Left lung (tissue), 10 donors: ENCODE results near the gene EPM2A. TPM values are rescaled to one million over a fixed set of nuclear protein-coding genes. Genes with fewer than 3 reads are reported as not detected.

ENCODE experiments used
- ATAC-seq: fragments of 200-7000 bp; cut with Tn5 transposase; one replicate; pipeline ENCODE4 v1.9.1; 2020; ENCODE audit warnings: moderate library complexity
- DNase-seq, 4 donors: peaks; one replicate each; pipeline ENCODE4 v3.0.0-alpha.2; 2013 to 2020
- H3K27ac ChIP-seq, 2 donors: fragments of 200-600 bp; sonication (generic) in 1 of 2; one replicate each; pipeline versions ENCODE4 v1.5.0 to v1.8.0; 2020 to 2021
- H3K27me3 ChIP-seq, 2 donors: fragments of 200-600 bp; sonication (generic) in 1 of 2; one replicate each; pipeline versions ENCODE4 v1.5.0 to v1.8.0; 2020 to 2021
- H3K36me3 ChIP-seq, 2 donors: fragments of 200-600 bp; sonication (generic) in 1 of 2; one replicate each; pipeline versions ENCODE4 v1.5.0 to v1.8.0; 2020 to 2021
- H3K4me1 ChIP-seq, 2 donors: fragments of 200-600 bp; one replicate each; pipeline ENCODE4 v1.8.0; 2021
- H3K4me3 ChIP-seq, 2 donors: fragments of 200-600 bp; sonication (generic) in 1 of 2; one replicate each; pipeline versions ENCODE4 v1.5.0 to v1.8.0; 2020 to 2021; ENCODE audit warnings: mild to moderate bottlenecking in 1 of 2
- H3K9me3 ChIP-seq, 2 donors: fragments of 200-600 bp; sonication (generic) in 1 of 2; one replicate each; pipeline versions ENCODE4 v1.5.0 to v1.8.0; 2020 to 2021
- intact Hi-C, 2 donors: fragments of 100-400 bp; cut with DNase I; formaldehyde crosslinking; loops; one replicate each; pipeline versions ENCODE4 v1.11.2 to v1.14.2; 2022
- polyA plus RNA-seq, 6 donors: library from polyadenylated mRNA; unstranded; fragments of 120-200 nt; gene quantifications; one replicate each; pipeline ENCODE4 v1.2.1, GENCODE V29; 2013; ENCODE audit not compliant: insufficient read length in 6 of 6
- total RNA-seq, 2 donors: library from RNA; stranded (reverse); fragmentation: NEBNext Ultra II Directional; extraction: Animal tissue kit (Norgen Biotek cat#: 25700); gene quantifications; one replicate each; pipeline ENCODE4 v1.2.1, GENCODE V29; 2021
- TF ChIP-seq, protein P1 (sequence below), 2 donors: fragments of 200-600 bp; sonication (generic) in 1 of 2; IDR thresholded peaks; one replicate each; pipeline versions ENCODE4 v1.5.0 to v1.8.0; 2021; ENCODE audit warnings: antibody characterized with exemption in 2 of 2
- donor health status: DM: no; HTN: yes; CAD: no.
- donor health status: DM: no; HTN: no; CAD: no.

EPM2A gene
- total and polyA plus RNA-seq, 8 donors: 4.9 to 11.0 (median 6.7) TPM

DNA sequence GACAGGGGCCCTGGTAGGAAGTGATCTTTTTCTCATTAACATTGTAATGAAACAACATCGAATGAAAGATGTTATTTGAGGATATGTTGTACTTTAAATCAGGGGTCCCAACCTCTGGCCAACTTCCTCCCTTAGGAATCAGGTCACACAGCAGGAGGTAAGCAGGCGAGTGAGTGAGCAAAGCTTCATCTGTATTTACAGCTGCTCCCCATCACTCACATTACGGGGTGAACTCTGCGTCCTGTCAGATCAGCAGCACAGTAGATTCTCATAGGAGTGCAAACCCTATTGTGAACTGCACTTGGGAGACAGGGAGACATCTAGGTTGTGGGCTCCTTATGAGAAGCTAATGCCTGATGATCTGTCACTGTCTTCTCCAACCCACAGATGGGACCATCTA, 19.9 kb downstream of the EPM2A start:
- H3K4me1 ChIP-seq: no peaks in the 10 kb centered on the region
- intact Hi-C loops: no loop called here
- TF ChIP-seq, protein P1, sequence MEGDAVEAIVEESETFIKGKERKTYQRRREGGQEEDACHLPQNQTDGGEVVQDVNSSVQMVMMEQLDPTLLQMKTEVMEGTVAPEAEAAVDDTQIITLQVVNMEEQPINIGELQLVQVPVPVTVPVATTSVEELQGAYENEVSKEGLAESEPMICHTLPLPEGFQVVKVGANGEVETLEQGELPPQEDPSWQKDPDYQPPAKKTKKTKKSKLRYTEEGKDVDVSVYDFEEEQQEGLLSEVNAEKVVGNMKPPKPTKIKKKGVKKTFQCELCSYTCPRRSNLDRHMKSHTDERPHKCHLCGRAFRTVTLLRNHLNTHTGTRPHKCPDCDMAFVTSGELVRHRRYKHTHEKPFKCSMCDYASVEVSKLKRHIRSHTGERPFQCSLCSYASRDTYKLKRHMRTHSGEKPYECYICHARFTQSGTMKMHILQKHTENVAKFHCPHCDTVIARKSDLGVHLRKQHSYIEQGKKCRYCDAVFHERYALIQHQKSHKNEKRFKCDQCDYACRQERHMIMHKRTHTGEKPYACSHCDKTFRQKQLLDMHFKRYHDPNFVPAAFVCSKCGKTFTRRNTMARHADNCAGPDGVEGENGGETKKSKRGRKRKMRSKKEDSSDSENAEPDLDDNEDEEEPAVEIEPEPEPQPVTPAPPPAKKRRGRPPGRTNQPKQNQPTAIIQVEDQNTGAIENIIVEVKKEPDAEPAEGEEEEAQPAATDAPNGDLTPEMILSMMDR (IDR thresholded peaks at IDR 0.05): no peak
- H3K27ac ChIP-seq: no peak overlapping the region
- H3K27me3 ChIP-seq: no peaks in the 10 kb centered on the region
- no peak for ATAC-seq
- peaks cover 0 to 15% of the 10 kb centered on the region in 2 donors for H3K9me3 ChIP-seq
- no peaks in the 10 kb centered on the region for H3K36me3 ChIP-seq
- DNase-seq: no peak
- H3K4me3 ChIP-seq: no peak overlapping the region

DNA sequence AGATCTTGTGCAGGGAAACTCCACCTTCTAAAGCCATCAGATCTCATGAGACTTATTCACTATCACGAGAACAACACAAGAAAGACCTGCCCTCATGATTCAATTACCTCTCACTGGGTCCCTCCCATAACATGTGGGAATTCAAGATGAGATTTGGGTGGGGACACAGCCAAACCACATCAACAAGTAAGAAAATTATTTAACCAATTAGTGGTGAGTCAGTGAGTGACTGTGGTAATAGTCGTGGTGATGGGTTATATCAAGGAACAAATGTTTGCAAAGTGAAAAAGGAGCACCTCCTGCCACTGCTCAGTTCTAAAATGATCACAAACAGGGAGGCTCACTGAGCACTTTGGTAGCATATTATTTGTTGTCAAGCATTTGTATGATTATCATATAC, 20.6 kb downstream of the EPM2A start:
- ATAC-seq: no peak
- H3K36me3 ChIP-seq: no peaks in the 10 kb centered on the region
- peaks cover 0 to 15% of the 10 kb centered on the region in 2 donors for H3K9me3 ChIP-seq
- intact Hi-C loops: no loop called here
- H3K4me1 ChIP-seq: no peaks in the 10 kb centered on the region
- no peaks in the 10 kb centered on the region for H3K27me3 ChIP-seq
- TF ChIP-seq, protein P1 (IDR thresholded peaks at IDR 0.05): no peak
- no peak overlapping the region for H3K4me3 ChIP-seq
- no peak overlapping the region for H3K27ac ChIP-seq
- DNase-seq: no peak

DNA sequence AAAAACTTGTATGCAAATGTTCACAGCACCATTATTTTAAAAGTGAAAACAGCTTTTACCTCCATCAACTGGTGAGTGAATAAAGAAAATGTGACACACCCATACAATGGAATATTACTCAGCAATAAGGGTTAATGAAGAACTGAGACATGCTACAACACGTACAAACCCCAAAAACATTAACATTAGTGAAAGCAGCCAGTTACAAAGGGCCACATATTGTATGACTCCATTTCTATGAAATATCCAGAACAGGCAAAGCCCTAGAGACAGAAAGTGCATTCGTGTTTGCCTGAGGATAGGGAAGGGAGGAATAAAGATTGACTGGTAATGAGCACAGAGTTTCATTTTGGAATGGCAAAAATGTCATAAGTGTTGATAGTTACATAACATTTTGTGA, 21.5 kb downstream of the EPM2A start:
- TF ChIP-seq, protein P1 (IDR thresholded peaks at IDR 0.05): no peak
- H3K27me3 ChIP-seq: no peaks in the 10 kb centered on the region
- intact Hi-C loops: no loop called here
- peaks cover 0 to under 1% of the 10 kb centered on the region in 2 donors for H3K36me3 ChIP-seq
- H3K4me1 ChIP-seq: no peaks in the 10 kb centered on the region
- no peak for DNase-seq
- no peak overlapping the region for H3K27ac ChIP-seq
- H3K4me3 ChIP-seq: no peak overlapping the region
- H3K9me3 ChIP-seq: peaks cover 0 to 14% of the 10 kb centered on the region in 2 donors
- ATAC-seq: no peak

DNA sequence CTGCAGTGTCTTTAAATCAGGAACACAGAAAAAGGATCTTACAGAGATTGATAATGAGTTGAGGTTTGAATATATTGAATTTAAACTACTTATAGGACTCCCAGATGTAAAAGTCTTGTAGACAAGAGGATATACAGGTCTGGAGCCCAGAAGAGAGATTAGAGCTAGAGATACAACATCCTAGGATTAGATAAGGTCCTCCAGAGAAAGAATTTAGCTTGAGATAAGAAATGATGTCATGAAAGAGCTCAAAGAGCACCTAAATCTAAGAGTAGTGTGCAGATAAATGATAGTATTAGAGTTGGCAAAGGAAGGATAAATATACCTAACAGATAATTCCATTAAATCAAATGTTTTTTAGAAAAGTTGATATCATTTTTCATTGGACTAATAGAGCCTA, 23.9 kb downstream of the EPM2A start:
- intact Hi-C loops: no loop called here
- Histone ChIP-seq H3K27ac (no peak overlapping the region), H3K4me1 (no peaks in the 10 kb centered on the region), H3K4me3 (no peak overlapping the region), H3K9me3 (peaks cover 0 to 13% of the 10 kb centered on the region in 2 donors), H3K27me3 (no peaks in the 10 kb centered on the region), H3K36me3 (peaks cover 0 to 3% of the 10 kb centered on the region in 2 donors)
- TF ChIP-seq, protein P1 (IDR thresholded peaks at IDR 0.05): no peak
- no peak for ATAC-seq
- no peak for DNase-seq

DNA sequence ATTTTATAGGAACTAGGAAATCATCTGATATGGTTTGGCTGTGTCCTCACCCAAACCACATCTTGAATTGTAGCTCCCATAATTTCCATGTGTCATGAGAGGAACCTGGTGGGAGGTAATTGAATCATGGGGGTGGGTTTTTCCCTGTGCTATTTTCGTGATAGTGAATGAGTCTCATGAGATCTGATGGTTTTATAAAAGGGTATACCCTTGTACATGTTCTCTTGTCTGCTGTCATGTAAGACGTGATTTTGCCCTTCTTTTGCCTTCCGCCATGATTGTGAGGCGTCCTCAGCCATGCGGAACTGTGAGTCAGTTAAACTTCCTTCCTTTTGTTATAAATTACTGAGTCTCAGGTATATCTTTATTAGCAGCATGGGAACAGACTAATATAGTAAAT, 27.9 kb downstream of the EPM2A start:
- peaks cover 0 to 8% of the 10 kb centered on the region in 2 donors for H3K4me1 ChIP-seq
- H3K4me3 ChIP-seq: no peak overlapping the region
- H3K36me3 ChIP-seq: peaks cover 0 to 3% of the 10 kb centered on the region in 2 donors
- H3K27me3 ChIP-seq: no peaks in the 10 kb centered on the region
- DNase-seq: no peak
- no peak overlapping the region for H3K27ac ChIP-seq
- intact Hi-C loops: no loop called here
- no peak for ATAC-seq
- H3K9me3 ChIP-seq: peaks cover 0 to 2% of the 10 kb centered on the region in 2 donors
- TF ChIP-seq, protein P1 (IDR thresholded peaks at IDR 0.05): no peak
